IMR-90 (cell line): ENCODE data around the gene URB1. TPM values are rescaled to one million over a fixed set of nuclear protein-coding genes. Genes with fewer than 3 reads are reported as not detected.
A peak's percentile ranks its signal among the peaks of the same experiment; 100 is the strongest.

ENCODE experiments used
- ATAC-seq: fragments of 200-7000 bp; cut with Tn5 transposase; 2 replicates; pipeline ENCODE4 v1.9.1; 2020; ENCODE audit warnings: low read depth, mild to moderate bottlenecking, moderate library complexity
- BruUV-seq: library from RNA; stranded (reverse); fragments of 400-500 nt; replicated peaks from 2 replicates; lab custom pipeline; 2021; lab: Mats Ljungman, UMichigan
- CTCF ChIA-PET: fragments of 300-600 bp; formaldehyde crosslinking; extraction: SDS; loops from one replicate; lab custom pipeline; 2021; ENCODE audit warnings: antibody characterized with exemption; lab: Yijun Ruan, JAX
- POLR2A ChIA-PET: fragments of 300-600 bp; sonication (Branson Sonifier 250); formaldehyde crosslinking; loops from one replicate; lab custom pipeline; 2022; ENCODE audit warnings: antibody characterized with exemption; ENCODE audit not compliant: unreplicated experiment; lab: Charles Lee
- DNase-seq: peaks from one replicate; pipeline ENCODE4 v3.0.0; 2013
- H2AFZ ChIP-seq: replicated peaks from 2 replicates; pipeline ENCODE3; 2013; ENCODE audit warnings: low read length, mild to moderate bottlenecking; ENCODE audit not compliant: poor library complexity
- H2AK5ac ChIP-seq: 2 replicates; pipeline ENCODE4 v1.6.1; 2013; ENCODE audit warnings: low read depth, low read length, inconsistent platforms
- H2AK9ac ChIP-seq: replicated peaks from 2 replicates; pipeline ENCODE3; 2013; ENCODE audit warnings: mild to moderate bottlenecking, low read depth, low read length, moderate library complexity; ENCODE audit not compliant: poor library complexity
- H2BK120ac ChIP-seq: 2 replicates; pipeline ENCODE4 v1.6.1; 2013; ENCODE audit warnings: low read depth, low read length, inconsistent platforms
- H2BK15ac ChIP-seq: 3 replicates; pipeline ENCODE4 v1.6.1; 2013; ENCODE audit warnings: low read depth, low read length, inconsistent platforms
- H2BK20ac ChIP-seq: 2 replicates; pipeline ENCODE4 v1.6.1; 2013; ENCODE audit warnings: low read depth, mild to moderate bottlenecking, inconsistent platforms, low read length, moderate library complexity
- H2BK5ac ChIP-seq: 2 replicates; pipeline ENCODE4 v1.6.1; 2013; ENCODE audit warnings: mild to moderate bottlenecking, low read depth, low read length, inconsistent platforms; ENCODE audit not compliant: poor library complexity, severe bottlenecking
- H3K14ac ChIP-seq: replicated peaks from 2 replicates; pipeline ENCODE4 v1.6.1; 2013; ENCODE audit warnings: low read depth, low read length, inconsistent platforms
- H3K18ac ChIP-seq: 2 replicates; pipeline ENCODE4 v1.6.1; 2013; ENCODE audit warnings: low read depth, low read length, control low read depth
- H3K23ac ChIP-seq: 2 replicates; pipeline ENCODE4 v1.6.1; 2013; ENCODE audit warnings: low read depth, low read length, inconsistent platforms
- H3K27ac ChIP-seq: 2 replicates; pipeline ENCODE4 v1.5.1; 2013; ENCODE audit warnings: mild to moderate bottlenecking, control low read depth, low read length; ENCODE audit not compliant: insufficient read depth
- H3K27me3 ChIP-seq: 2 replicates; pipeline ENCODE4 v1.6.1; 2013; ENCODE audit warnings: low read length; ENCODE audit not compliant: control insufficient read depth, insufficient read depth
- H3K36me3 ChIP-seq: 2 replicates; pipeline ENCODE4 v1.6.1; 2013; ENCODE audit warnings: low read length, mixed read lengths; ENCODE audit not compliant: control insufficient read depth, insufficient read depth
- H3K4ac ChIP-seq: 2 replicates; pipeline ENCODE4 v1.6.1; 2013; ENCODE audit warnings: low read depth, low read length, inconsistent platforms
- H3K4me1 ChIP-seq: 2 replicates; pipeline ENCODE4 v1.6.1; 2013; ENCODE audit warnings: low read length, mixed read lengths; ENCODE audit not compliant: control insufficient read depth, insufficient read depth
- H3K4me2 ChIP-seq: 2 replicates; pipeline ENCODE4 v1.6.1; 2013; ENCODE audit warnings: low read depth, mild to moderate bottlenecking, control low read depth, low read length, moderate library complexity
- H3K4me3 ChIP-seq: 2 replicates; pipeline ENCODE4 v1.5.1; 2013; ENCODE audit warnings: low read depth, mild to moderate bottlenecking, control low read depth, low read length, moderate library complexity; ENCODE audit not compliant: insufficient read depth
- H3K56ac ChIP-seq: 2 replicates; pipeline ENCODE4 v1.6.1; 2013; ENCODE audit warnings: low read length, inconsistent platforms; ENCODE audit not compliant: insufficient read depth; ENCODE audit errors: extremely low read depth
- H3K79me1 ChIP-seq, 2 experiments: 2 replicates each; pipeline ENCODE4 v1.6.1; 2013; ENCODE audit warnings: low read length in 2 of 2, inconsistent platforms in 1 of 2, low read depth in 1 of 2
- H3K9ac ChIP-seq: 2 replicates; pipeline ENCODE4 v1.6.1; 2013; ENCODE audit warnings: low read depth, low read length, control low read depth
- H3K9me1 ChIP-seq: 2 replicates; pipeline ENCODE4 v1.6.1; 2013; ENCODE audit warnings: low read length, inconsistent platforms; ENCODE audit not compliant: insufficient read depth
- H3K9me3 ChIP-seq: 2 replicates; pipeline ENCODE4 v1.6.1; 2013; ENCODE audit warnings: low read length; ENCODE audit not compliant: control insufficient read depth, insufficient read depth
- H4K20me1 ChIP-seq: 2 replicates; pipeline ENCODE4 v1.6.1; 2013; ENCODE audit warnings: low read length, inconsistent platforms; ENCODE audit not compliant: insufficient read depth
- H4K5ac ChIP-seq: 2 replicates; pipeline ENCODE4 v1.6.1; 2013; ENCODE audit warnings: mild to moderate bottlenecking, low read depth, low read length, control low read depth
- H4K8ac ChIP-seq, 2 experiments: 2 replicates each; pipeline ENCODE4 v1.6.1; 2013; ENCODE audit warnings: low read depth in 2 of 2, low read length in 2 of 2, control low read depth in 1 of 2, inconsistent platforms in 1 of 2
- H4K91ac ChIP-seq: 2 replicates; pipeline ENCODE4 v1.6.1; 2013; ENCODE audit warnings: low read depth, low read length, inconsistent platforms; ENCODE audit not compliant: insufficient read depth
- CEBPB ChIP-seq: IDR thresholded peaks from 2 replicates; pipeline ENCODE4 v1.6.1; 2012; ENCODE audit warnings: low read depth, low read length, improper control_type of control experiment
- CHD1 ChIP-seq: IDR thresholded peaks from 2 replicates; pipeline ENCODE4 v1.6.1; 2012; ENCODE audit warnings: low read depth, low read length, improper control_type of control experiment
- MAFK ChIP-seq: IDR thresholded peaks from 2 replicates; pipeline ENCODE4 v1.6.1; 2012; ENCODE audit warnings: low read depth, low read length, improper control_type of control experiment
- NFE2L2 ChIP-seq: fragments of 150-350 bp; IDR thresholded peaks from 2 replicates; pipeline ENCODE4 v1.6.1; 2016; ENCODE audit warnings: low read depth, mild to moderate bottlenecking, low read length
- RAD21 ChIP-seq: IDR thresholded peaks from 2 replicates; pipeline ENCODE4 v1.6.1; 2012; ENCODE audit warnings: low read length, improper control_type of control experiment
- RCOR1 ChIP-seq: IDR thresholded peaks from 2 replicates; pipeline ENCODE4 v1.6.1; 2012; ENCODE audit warnings: mild to moderate bottlenecking, low read length, improper control_type of control experiment; ENCODE audit not compliant: insufficient replicate concordance
- RFX5 ChIP-seq: IDR thresholded peaks from 2 replicates; pipeline ENCODE4 v1.8.0; 2012; ENCODE audit warnings: low read depth, mild to moderate bottlenecking, low read length, moderate library complexity
- SMC3 ChIP-seq: fragments of 150-350 bp; IDR thresholded peaks from 2 replicates; pipeline ENCODE4 v1.6.1; 2016; ENCODE audit warnings: low read depth, mild to moderate bottlenecking, antibody characterized with exemption, low read length, moderate library complexity
- WGBS, 2 experiments: methylation state at CpG; one replicate each; pipeline versions ENCODE4 v1.1.5 to v1.1.7; 2013; ENCODE audit warnings: missing lambda C conversion rate in 2 of 2; ENCODE audit not compliant: insufficient read length in 1 of 2; ENCODE audit errors: extremely low coverage in 2 of 2; 5-methylcytosine and 5-hydroxymethylcytosine counted together
- dilution Hi-C: fragments of 300-500 bp; cut with HindIII; formaldehyde crosslinking; loops from one replicate; pipeline ENCODE4 v1.14.3; 2018; ENCODE audit warnings: low sequenced_read_pairs; ENCODE audit not compliant: unreplicated experiment
- in situ Hi-C: fragments of 300-500 bp; cut with MboI; formaldehyde crosslinking; loops from 3 replicates; pipeline ENCODE4 v1.14.3; 2019; ENCODE audit warnings: low sequenced_read_pairs, inconsistent platforms, mixed read lengths
- intact Hi-C: fragments of 100-400 bp; cut with micrococcal nuclease; formaldehyde crosslinking; loops from 2 replicates; pipeline ENCODE4 v1.10.0; 2022
- polyA plus RNA-seq, 3 experiments: library from polyadenylated mRNA; depleted of rRNA; stranded (reverse); fragments of >200 nt; gene quantifications; 2 replicates each; pipeline ENCODE4 v1.2.3, GENCODE V29; 2012; ENCODE audit warnings: low replicate concordance in 1 of 3
- total RNA-seq: library from RNA; depleted of rRNA; stranded (reverse); fragments of >200 nt; gene quantifications from 2 replicates; pipeline ENCODE4 v1.2.3, GENCODE V29; 2012
- TF ChIP-seq, protein P1 (sequence below): fragments of 150-350 bp; IDR thresholded peaks from 2 replicates; pipeline ENCODE4 v1.6.1; 2017; ENCODE audit warnings: mild to moderate bottlenecking, antibody characterized with exemption, low read length, low read depth
- TF ChIP-seq, protein P2 (sequence below): fragments of 150-350 bp; IDR thresholded peaks from 2 replicates; pipeline ENCODE4 v1.6.1; 2016; ENCODE audit warnings: low read depth, mild to moderate bottlenecking, low read length, moderate library complexity, borderline replicate concordance

The URB1 gene
- total and polyA plus RNA-seq, 2 of the 4 experiments (the other 2 are of a cell fraction) = 9.2 to 12.7 TPM

DNA sequence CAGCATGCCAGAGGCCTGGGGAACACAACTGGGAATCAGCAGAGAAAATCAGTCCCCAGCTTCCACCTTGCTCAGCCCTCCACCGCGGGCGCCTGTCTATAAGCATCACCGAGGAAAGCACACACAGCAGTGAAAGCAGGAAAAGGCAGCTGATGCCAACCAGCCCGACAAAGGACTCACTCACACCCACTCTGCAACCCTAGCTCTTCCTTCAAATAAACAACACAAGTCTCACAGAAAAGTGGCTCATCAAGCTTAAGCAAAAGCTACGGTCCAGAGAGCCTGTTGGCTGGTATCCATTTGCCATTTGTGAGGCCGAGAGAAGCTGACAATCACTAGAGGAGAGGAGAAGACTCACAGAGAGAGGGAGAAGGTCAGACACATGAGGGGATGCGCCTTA lies 67.1 kb downstream of the URB1 start:
- BruUV-seq = no TSS peak
- Histone ChIP-seq H3K14ac (no peak overlapping the region), H2BK120ac (no peak overlapping the region), H3K23ac (no peak overlapping the region), H3K27me3 (no peaks in the 10 kb centered on the region), H3K4me3 (no peak overlapping the region), H2AK5ac (no peak overlapping the region), H2BK15ac (no peak overlapping the region), H4K8ac (no peak overlapping the region), H3K9me3 (no peaks in the 10 kb centered on the region), H3K9ac (no peak overlapping the region), H3K79me1 (peaks cover 3 to 32% of the 10 kb centered on the region in 2 experiments; a peak in 3 of 4 replicates), H2BK5ac (no peak overlapping the region), H3K27ac (no peak overlapping the region), H2AK9ac (peak overlapping the region; percentile 26), H3K18ac (no peak overlapping the region), H3K9me1 (peaks cover 13% of the 10 kb centered on the region), H2BK20ac (no peak overlapping the region), H3K4me1 (peaks cover 9% of the 10 kb centered on the region), H4K5ac (no peak overlapping the region), H4K91ac (no peak overlapping the region), H3K4me2 (no peak overlapping the region), H2AFZ (no peak overlapping the region), H4K20me1 (no peaks in the 10 kb centered on the region; the same call in 1 of the 2 replicates), H3K36me3 (peaks cover 51% of the 10 kb centered on the region), H3K56ac (no peak overlapping the region), H3K4ac (no peak overlapping the region)
- DNase-seq = peak; percentile 42
- WGBS, 2 experiments = 83% methylated on average over 4 of the region's 8 CpGs; no CpG with 5 or more reads in 1 of the 2 experiments
- dilution Hi-C loops = no loop called here
- in situ Hi-C loops = no loop called here
- no peak for TF ChIP-seq RFX5
- TF ChIP-seq CHD1 = no peak
- no peak for TF ChIP-seq RCOR1
- TF ChIP-seq MAFK = no peak
- TF ChIP-seq, protein P1, sequence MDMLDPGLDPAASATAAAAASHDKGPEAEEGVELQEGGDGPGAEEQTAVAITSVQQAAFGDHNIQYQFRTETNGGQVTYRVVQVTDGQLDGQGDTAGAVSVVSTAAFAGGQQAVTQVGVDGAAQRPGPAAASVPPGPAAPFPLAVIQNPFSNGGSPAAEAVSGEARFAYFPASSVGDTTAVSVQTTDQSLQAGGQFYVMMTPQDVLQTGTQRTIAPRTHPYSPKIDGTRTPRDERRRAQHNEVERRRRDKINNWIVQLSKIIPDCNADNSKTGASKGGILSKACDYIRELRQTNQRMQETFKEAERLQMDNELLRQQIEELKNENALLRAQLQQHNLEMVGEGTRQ = no peak
- no peak for TF ChIP-seq SMC3
- no peak for TF ChIP-seq CEBPB
- no peak for TF ChIP-seq RAD21
- TF ChIP-seq NFE2L2 = no peak
- TF ChIP-seq, protein P2, sequence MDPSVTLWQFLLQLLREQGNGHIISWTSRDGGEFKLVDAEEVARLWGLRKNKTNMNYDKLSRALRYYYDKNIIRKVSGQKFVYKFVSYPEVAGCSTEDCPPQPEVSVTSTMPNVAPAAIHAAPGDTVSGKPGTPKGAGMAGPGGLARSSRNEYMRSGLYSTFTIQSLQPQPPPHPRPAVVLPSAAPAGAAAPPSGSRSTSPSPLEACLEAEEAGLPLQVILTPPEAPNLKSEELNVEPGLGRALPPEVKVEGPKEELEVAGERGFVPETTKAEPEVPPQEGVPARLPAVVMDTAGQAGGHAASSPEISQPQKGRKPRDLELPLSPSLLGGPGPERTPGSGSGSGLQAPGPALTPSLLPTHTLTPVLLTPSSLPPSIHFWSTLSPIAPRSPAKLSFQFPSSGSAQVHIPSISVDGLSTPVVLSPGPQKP = no peak
- ATAC-seq = peak; percentile 41
- CTCF ChIA-PET = interaction anchor here (0.6 to 1.1 kb wide), 2 partner anchors 38 to 243 kb away, joined by 3 to 6 read pairs; no protein-coding TSS in a partner anchor
- intact Hi-C loops = no loop called here
- POLR2A ChIA-PET = no interaction called here
